Endothelial cell of umbilical vein (primary cell): ENCODE measurements around the gene JUND. TPM values are rescaled to one million over a fixed set of nuclear protein-coding genes. Genes with fewer than 3 reads are reported as not detected.

ENCODE experiments used
- BruUV-seq: library from RNA; stranded (reverse); fragments of 400-500 nt; replicated peaks from 2 replicates; lab custom pipeline; 2021; lab: Mats Ljungman, UMichigan
- CTCF ChIA-PET: fragments of 300-600, 350-600 bp; sonication (Branson Sonifier 250); formaldehyde crosslinking; loops from one replicate; lab custom pipeline; 2021; ENCODE audit warnings: antibody characterized with exemption, inconsistent platforms; lab: Charles Lee
- POLR2A ChIA-PET: fragments of 300-600, 350-600 bp; sonication (Branson Sonifier 250); formaldehyde crosslinking; loops from one replicate; lab custom pipeline; 2021; ENCODE audit warnings: antibody characterized with exemption, inconsistent platforms; lab: Charles Lee
- DNase-seq: peaks from one replicate; pipeline ENCODE4 v3.0.0-alpha.2; 2011; ENCODE audit warnings: low read depth, low spot score
- FAIRE-seq: peaks from 2 replicates; lab custom pipeline; 2011; peaks lifted over from hg19 to GRCh38; lab: Jason Lieb, UNC
- H2AFZ ChIP-seq: 2 replicates; pipeline ENCODE4 v1.6.0; 2012; ENCODE audit warnings: low read depth, low read length, control low read depth, inconsistent platforms
- H3K27ac ChIP-seq: 2 replicates; pipeline ENCODE4 v1.5.1; 2011; ENCODE audit warnings: low read depth, mild to moderate bottlenecking, control low read depth, low read length, moderate library complexity; ENCODE audit not compliant: insufficient read depth
- H3K27me3 ChIP-seq, 2 experiments: 2 replicates each; pipeline versions ENCODE4 v1.6.0 to v1.6.1; 2011; ENCODE audit warnings: low read length in 2 of 2, mixed read lengths in 1 of 2; ENCODE audit not compliant: control insufficient read depth in 2 of 2, insufficient read depth in 2 of 2
- H3K36me3 ChIP-seq, 2 experiments: 2 replicates in 1 of 2; 3 replicates in 1 of 2; pipeline ENCODE4 v1.5.1; 2011; ENCODE audit warnings: low read length in 2 of 2, mild to moderate bottlenecking in 1 of 2, moderate library complexity in 1 of 2; ENCODE audit not compliant: control insufficient read depth in 2 of 2, insufficient read depth in 2 of 2; ENCODE audit errors: extremely low read depth in 1 of 2
- H3K4me1 ChIP-seq: 3 replicates; pipeline ENCODE4 v1.5.1; 2011; ENCODE audit warnings: mild to moderate bottlenecking, low read length; ENCODE audit not compliant: control insufficient read depth, insufficient read depth; ENCODE audit errors: extremely low read depth
- H3K4me2 ChIP-seq: 2 replicates; pipeline ENCODE4 v1.6.1; 2011; ENCODE audit warnings: low read length, control low read depth, mixed read lengths; ENCODE audit not compliant: insufficient read depth
- H3K4me3 ChIP-seq, 3 experiments: fragments of 200-600 bp in 1 of 3; sonication (generic), shearing (Covaris generic) in 1 of 3; replicated peaks in 1 of 3; 2 replicates each; pipeline ENCODE4 v1.5.1; 2011 to 2016; ENCODE audit warnings: control low read depth in 3 of 3, low read length in 3 of 3, mild to moderate bottlenecking in 2 of 3, inconsistent platforms in 1 of 3, low read depth in 1 of 3, moderate library complexity in 1 of 3; ENCODE audit not compliant: insufficient read depth in 1 of 3
- H3K79me2 ChIP-seq: 2 replicates; pipeline ENCODE4 v1.6.0; 2012; ENCODE audit warnings: low read length, inconsistent platforms; ENCODE audit not compliant: control insufficient read depth, insufficient read depth
- H3K9ac ChIP-seq: replicated peaks from 2 replicates; pipeline ENCODE3; 2011; ENCODE audit warnings: low read length, control low read depth; ENCODE audit not compliant: insufficient read depth; ENCODE audit errors: extremely low read depth
- H3K9me1 ChIP-seq: replicated peaks from 3 replicates; pipeline ENCODE4 v1.6.0; 2011; ENCODE audit warnings: mild to moderate bottlenecking, low read length; ENCODE audit not compliant: control insufficient read depth, insufficient read depth; ENCODE audit errors: extremely low read depth
- H3K9me3 ChIP-seq: replicated peaks from 2 replicates; pipeline ENCODE4 v1.5.1; 2012; ENCODE audit warnings: low read length, inconsistent platforms; ENCODE audit not compliant: control insufficient read depth, insufficient read depth
- H4K20me1 ChIP-seq: replicated peaks from 2 replicates; pipeline ENCODE3; 2011; ENCODE audit warnings: mild to moderate bottlenecking, low read length; ENCODE audit not compliant: control insufficient read depth, insufficient read depth; ENCODE audit errors: extremely low read depth
- FOS ChIP-seq: IDR thresholded peaks from 2 replicates; pipeline ENCODE4 v1.6.1; 2011; ENCODE audit warnings: mild to moderate bottlenecking, low read length, moderate library complexity, borderline replicate concordance; ENCODE audit not compliant: insufficient read depth
- GATA2 ChIP-seq: IDR thresholded peaks from 2 replicates; pipeline ENCODE4 v1.7.0; 2011; ENCODE audit warnings: low read depth, mild to moderate bottlenecking, moderate library complexity, mixed read lengths, low read length; ENCODE audit not compliant: insufficient read length, insufficient read depth
- JUN ChIP-seq: IDR thresholded peaks from 2 replicates; pipeline ENCODE4 v1.6.1; 2011; ENCODE audit warnings: borderline replicate concordance, low read depth; ENCODE audit not compliant: insufficient read length, insufficient read depth
- MYC ChIP-seq: IDR thresholded peaks from one replicate; pipeline ENCODE4 v1.6.1; 2011; ENCODE audit warnings: mild to moderate bottlenecking, low read depth, low read length
- POLR2A ChIP-seq: IDR thresholded peaks from 2 replicates; pipeline ENCODE4 v1.6.1; 2012; ENCODE audit warnings: low read depth, mild to moderate bottlenecking, control low read depth, low read length
- POLR2AphosphoS5 ChIP-seq: IDR thresholded peaks from 2 replicates; pipeline ENCODE4 v1.6.1; 2012; ENCODE audit warnings: low read depth, mild to moderate bottlenecking, control low read depth, low read length, moderate library complexity; ENCODE audit not compliant: insufficient read depth
- dilution Hi-C: fragments of 300-500 bp; cut with MboI; formaldehyde crosslinking; loops from one replicate; pipeline ENCODE4 v1.15.0; 2019; ENCODE audit warnings: low sequenced_read_pairs; ENCODE audit not compliant: extremely low pct_ligation_motif_present
- intact Hi-C: fragments of 100-400 bp; cut with micrococcal nuclease; formaldehyde crosslinking; loops from one replicate; pipeline ENCODE4 v1.10.0; 2022
- polyA plus RNA-seq, 4 experiments: library from polyadenylated mRNA; depleted of rRNA in 3 of 4; stranded (reverse) in 3 of 4; unstranded in 1 of 4; fragments of >200 nt; gene quantifications; 2 replicates each; pipeline versions ENCODE4 v1.2.1 to v1.2.3, GENCODE V29; 2011 to 2012; ENCODE audit warnings: missing spikeins in 1 of 4
- total RNA-seq: library from RNA; stranded (reverse); gene quantifications from 2 replicates; pipeline ENCODE4 v1.2.3, GENCODE V29; 2021
- TF ChIP-seq, protein P1 (sequence below), 2 donors: IDR thresholded peaks; 1 replicate in 1 of 2; 2 replicates in 1 of 2; pipeline ENCODE4 v1.5.1; 2011; ENCODE audit warnings: low read length in 2 of 2, mild to moderate bottlenecking in 2 of 2, moderate library complexity in 2 of 2, control low read depth in 1 of 2, inconsistent platforms in 1 of 2, low read depth in 1 of 2; ENCODE audit not compliant: insufficient read depth in 1 of 2; ENCODE audit errors: extremely low read depth in 1 of 2
- TF ChIP-seq, protein P2 (sequence below): IDR thresholded peaks from 2 replicates; pipeline ENCODE4 v1.6.1; 2011; ENCODE audit not compliant: insufficient read depth, insufficient read length

JUND gene
- total and polyA plus RNA-seq, 2 donors (not counting 3 experiments of a cell fraction or from before 2014, with no cell fraction given) = 91.4 to 130 TPM

DNA sequence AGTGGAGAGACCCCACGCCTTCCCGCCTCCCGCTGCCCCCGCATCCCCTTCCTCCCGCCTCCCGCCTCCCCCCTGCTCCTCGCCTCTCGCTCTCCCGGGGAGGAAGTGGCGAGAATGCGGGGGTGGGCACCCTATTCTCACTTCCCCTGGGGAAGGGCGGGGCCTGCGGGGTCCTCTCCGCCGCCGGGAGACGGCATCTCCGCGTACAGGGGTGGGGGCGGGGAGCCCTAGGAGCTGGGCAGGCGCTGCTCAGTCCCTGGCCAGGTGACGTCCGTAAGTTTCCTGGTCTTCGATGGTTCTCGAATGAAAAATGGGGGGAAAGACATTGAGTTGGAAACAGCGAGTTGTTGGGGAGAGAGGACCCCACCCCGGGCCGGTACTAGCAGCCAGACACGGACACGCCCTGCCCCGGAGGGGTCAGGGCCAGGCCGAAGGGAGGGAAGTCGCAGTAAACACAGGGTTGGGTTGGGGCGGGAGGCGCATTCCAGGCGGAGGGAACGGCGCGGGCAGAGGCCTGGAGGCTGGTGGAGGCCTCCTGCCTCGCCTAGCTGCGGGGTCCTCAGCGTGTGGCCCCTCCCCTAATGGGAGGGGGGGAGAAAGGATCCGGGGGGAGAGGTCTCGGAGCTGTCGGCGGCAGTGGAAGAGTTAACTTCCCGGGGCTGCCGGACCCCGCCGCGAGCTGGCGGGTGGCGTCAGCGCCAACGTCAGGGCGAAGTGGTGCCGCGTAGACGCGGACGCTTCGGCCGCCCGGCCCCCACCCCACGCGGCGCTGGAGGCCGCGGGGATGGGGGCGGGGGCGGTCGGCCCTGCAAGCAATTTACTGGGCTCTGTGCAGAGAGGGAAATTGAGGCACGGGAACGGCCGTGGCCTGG lies 10.4 kb upstream of the JUND start:
- FAIRE-seq (peak; percentile 80), DNase-seq (peak; percentile 72)
- Histone ChIP-seq H3K9ac (peak overlapping the region; percentile 94), H3K79me2 (no peaks in the 10 kb centered on the region), H4K20me1 (no peaks in the 10 kb centered on the region), H3K27me3 (no peaks in the 10 kb centered on the region), H3K4me2 (peak overlapping the region; percentile 44), H3K27ac (peak overlapping the region; percentile 77), H3K9me3 (no peaks in the 10 kb centered on the region), H2AFZ (peak overlapping the region; percentile 94), H3K36me3 (no peaks in the 10 kb centered on the region), H3K4me3 (peak overlapping the region; percentile 52 to 78 (median 56)), H3K4me1 (peaks cover 16% of the 10 kb centered on the region), H3K9me1 (no peaks in the 10 kb centered on the region)
- dilution Hi-C loops = no loop called here
- POLR2A ChIA-PET = interaction anchor here (0.7 to 4.2 kb wide), 5 partner anchors 9 to 30 kb away, joined by 3 to 100 read pairs (median 3); partner anchors contain the start of genes JUND and LSM4
- TF ChIP-seq, protein P1, sequence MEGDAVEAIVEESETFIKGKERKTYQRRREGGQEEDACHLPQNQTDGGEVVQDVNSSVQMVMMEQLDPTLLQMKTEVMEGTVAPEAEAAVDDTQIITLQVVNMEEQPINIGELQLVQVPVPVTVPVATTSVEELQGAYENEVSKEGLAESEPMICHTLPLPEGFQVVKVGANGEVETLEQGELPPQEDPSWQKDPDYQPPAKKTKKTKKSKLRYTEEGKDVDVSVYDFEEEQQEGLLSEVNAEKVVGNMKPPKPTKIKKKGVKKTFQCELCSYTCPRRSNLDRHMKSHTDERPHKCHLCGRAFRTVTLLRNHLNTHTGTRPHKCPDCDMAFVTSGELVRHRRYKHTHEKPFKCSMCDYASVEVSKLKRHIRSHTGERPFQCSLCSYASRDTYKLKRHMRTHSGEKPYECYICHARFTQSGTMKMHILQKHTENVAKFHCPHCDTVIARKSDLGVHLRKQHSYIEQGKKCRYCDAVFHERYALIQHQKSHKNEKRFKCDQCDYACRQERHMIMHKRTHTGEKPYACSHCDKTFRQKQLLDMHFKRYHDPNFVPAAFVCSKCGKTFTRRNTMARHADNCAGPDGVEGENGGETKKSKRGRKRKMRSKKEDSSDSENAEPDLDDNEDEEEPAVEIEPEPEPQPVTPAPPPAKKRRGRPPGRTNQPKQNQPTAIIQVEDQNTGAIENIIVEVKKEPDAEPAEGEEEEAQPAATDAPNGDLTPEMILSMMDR (IDR thresholded peaks at IDR 0.05; ENCODE audit: extremely low read depth in 1 of 2, insufficient read depth in 1 of 2, low read depth in 1 of 2, low read length in 2 of 2) = no peak
- TF ChIP-seq GATA2 = no peak
- no peak for TF ChIP-seq FOS
- no peak for TF ChIP-seq JUN
- TF ChIP-seq, protein P2, sequence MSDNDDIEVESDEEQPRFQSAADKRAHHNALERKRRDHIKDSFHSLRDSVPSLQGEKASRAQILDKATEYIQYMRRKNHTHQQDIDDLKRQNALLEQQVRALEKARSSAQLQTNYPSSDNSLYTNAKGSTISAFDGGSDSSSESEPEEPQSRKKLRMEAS = no peak
- peak; percentile 10 for TF ChIP-seq POLR2AphosphoS5
- no peak for TF ChIP-seq MYC
- TF ChIP-seq POLR2A = peak; percentile 35
- CTCF ChIA-PET = interaction anchor here (1.3 to 3.8 kb wide), 6 partner anchors 11 to 37 kb away, joined by 4 to 64 read pairs (median 8); partner anchors contain the start of genes JUND and LSM4
- intact Hi-C loops = loop anchor here (1.0 kb wide), 3 partner anchors 10 to 31 kb away; partner anchors contain the start of gene LSM4
- TSS peak; percentile 62 for BruUV-seq
